ENCODE data around the gene PRKCQ. TPM values are rescaled to one million over a fixed set of nuclear protein-coding genes. Genes with fewer than 3 reads are reported as not detected.

PRKCQ gene
- total and polyA plus RNA-seq, 2 of the 4 experiments (the other 2 are of a cell fraction): under 0.01 to 0.03 TPM

- Histone ChIP-seq H2BK15ac (ENCODE audit: low read depth, low read length) (no peak overlapping the region), H3K4me1 (ENCODE audit: control insufficient read depth, insufficient read depth, low read length) (no peaks in the 10 kb centered on the region), H2BK20ac (ENCODE audit: low read depth, low read length) (no peak overlapping the region), H2BK120ac (ENCODE audit: low read depth, low read length) (no peak overlapping the region), H2BK5ac (ENCODE audit: low read depth, low read length, poor library complexity, severe bottlenecking) (no peak overlapping the region), H4K5ac (ENCODE audit: low read depth, low read length) (no peak overlapping the region), H3K23ac (ENCODE audit: low read depth, low read length) (no peak overlapping the region), H4K8ac (ENCODE audit: low read depth in 2 of 2, low read length in 2 of 2) (no peak overlapping the region), H3K9me1 (ENCODE audit: insufficient read depth, low read length) (no peaks in the 10 kb centered on the region), H4K91ac (ENCODE audit: insufficient read depth, low read depth, low read length) (no peak overlapping the region), H4K20me1 (ENCODE audit: insufficient read depth, low read length) (no peaks in the 10 kb centered on the region), H3K9ac (ENCODE audit: low read depth, low read length) (no peak overlapping the region), H3K56ac (ENCODE audit: extremely low read depth, insufficient read depth, low read length) (no peak overlapping the region), H3K4ac (ENCODE audit: low read depth, low read length) (no peak overlapping the region), H3K79me1 (ENCODE audit: low read depth in 1 of 2, low read length in 2 of 2) (no peaks in the 10 kb centered on the region), H2AK5ac (ENCODE audit: low read depth, low read length) (no peak overlapping the region), H2AK9ac (replicated peaks; ENCODE audit: low read depth, low read length, poor library complexity) (no peak overlapping the region), H3K4me2 (ENCODE audit: low read depth, low read length) (no peak overlapping the region), H3K4me3 (ENCODE audit: insufficient read depth, low read depth, low read length) (no peak overlapping the region), H3K36me3 (ENCODE audit: control insufficient read depth, insufficient read depth, low read length) (no peaks in the 10 kb centered on the region), H3K18ac (ENCODE audit: low read depth, low read length) (no peak overlapping the region), H3K27ac (ENCODE audit: insufficient read depth, low read length) (no peak overlapping the region), H3K14ac (replicated peaks; ENCODE audit: low read depth, low read length) (no peak overlapping the region), H3K27me3 (ENCODE audit: control insufficient read depth, insufficient read depth, low read length) (peaks cover 8% of the 10 kb centered on the region), H2AFZ (replicated peaks; ENCODE audit: low read length, poor library complexity) (no peak overlapping the region), H3K9me3 (ENCODE audit: control insufficient read depth, insufficient read depth, low read length) (no peaks in the 10 kb centered on the region)
- 84% methylated on average over 12 of the region's 13 CpGs; no CpG with 5 or more reads in 1 of the 2 experiments for WGBS, 2 experiments (ENCODE audit: extremely low coverage in 2 of 2, insufficient read length in 1 of 2)
- ChIA-PET CTCF (no interaction called here), POLR2A (ENCODE audit: unreplicated experiment) (no interaction called here)
- TF ChIP-seq MAZ (IDR thresholded peaks at IDR 0.05; ENCODE audit: borderline replicate concordance, low read depth, low read length) (no peak), CEBPB (IDR thresholded peaks at IDR 0.05; ENCODE audit: low read depth, low read length) (no peak), RCOR1 (IDR thresholded peaks at IDR 0.05; ENCODE audit: insufficient replicate concordance, low read length) (no peak), MAFK (IDR thresholded peaks at IDR 0.05; ENCODE audit: low read depth, low read length) (no peak), POLR2A (IDR thresholded peaks at IDR 0.05; ENCODE audit: low read depth, low read length) (no peak), SMC3 (IDR thresholded peaks at IDR 0.05; ENCODE audit: low read depth, low read length) (no peak), CTCF (conservative IDR thresholded peaks at IDR 0.05; ENCODE audit: low read depth, low read length) (no peak), BHLHE40 (IDR thresholded peaks at IDR 0.05; ENCODE audit: low read depth, low read length) (no peak), RAD21 (IDR thresholded peaks at IDR 0.05; ENCODE audit: low read length) (no peak), FOS (IDR thresholded peaks at IDR 0.05; ENCODE audit: low read depth, low read length) (no peak), NFE2L2 (IDR thresholded peaks at IDR 0.05; ENCODE audit: low read depth, low read length) (no peak), CHD1 (IDR thresholded peaks at IDR 0.05; ENCODE audit: low read depth, low read length) (no peak), MXI1 (IDR thresholded peaks at IDR 0.05; ENCODE audit: borderline replicate concordance, low read depth, low read length) (no peak), USF2 (IDR thresholded peaks at IDR 0.05; ENCODE audit: low read depth, low read length) (no peak), RFX5 (IDR thresholded peaks at IDR 0.05; ENCODE audit: low read depth, low read length) (no peak), ELK1 (IDR thresholded peaks at IDR 0.05; ENCODE audit: borderline replicate concordance, low read depth, low read length) (no peak)
- ATAC-seq (ENCODE audit: low read depth) (no peak), DNase-seq (no peak)
- no TSS peak for BruUV-seq (replicated peaks)
- in situ Hi-C loops (cut with MboI; ENCODE audit: low sequenced_read_pairs): no loop called here
- dilution Hi-C loops (cut with HindIII; ENCODE audit: low sequenced_read_pairs, unreplicated experiment): no loop called here
- intact Hi-C loops (cut with micrococcal nuclease): no loop called here
These were observed 85.0 kb downstream of the PRKCQ start for GRCh38 chr10:6494936-6495592.
